GM12872 (cell line): ENCODE results near the gene NAAA.

Source experiments
- TF ChIP-seq, protein P1 (sequence below): IDR thresholded peaks from 3 replicates; pipeline ENCODE4 v1.5.1; 2011; ENCODE audit warnings: low read depth, mild to moderate bottlenecking, low read length, moderate library complexity; ENCODE audit not compliant: insufficient read depth

The NAAA gene

GRCh38 chr4:75892508-75892907 lies 48.3 kb downstream of the NAAA start:
- TF ChIP-seq, protein P1, sequence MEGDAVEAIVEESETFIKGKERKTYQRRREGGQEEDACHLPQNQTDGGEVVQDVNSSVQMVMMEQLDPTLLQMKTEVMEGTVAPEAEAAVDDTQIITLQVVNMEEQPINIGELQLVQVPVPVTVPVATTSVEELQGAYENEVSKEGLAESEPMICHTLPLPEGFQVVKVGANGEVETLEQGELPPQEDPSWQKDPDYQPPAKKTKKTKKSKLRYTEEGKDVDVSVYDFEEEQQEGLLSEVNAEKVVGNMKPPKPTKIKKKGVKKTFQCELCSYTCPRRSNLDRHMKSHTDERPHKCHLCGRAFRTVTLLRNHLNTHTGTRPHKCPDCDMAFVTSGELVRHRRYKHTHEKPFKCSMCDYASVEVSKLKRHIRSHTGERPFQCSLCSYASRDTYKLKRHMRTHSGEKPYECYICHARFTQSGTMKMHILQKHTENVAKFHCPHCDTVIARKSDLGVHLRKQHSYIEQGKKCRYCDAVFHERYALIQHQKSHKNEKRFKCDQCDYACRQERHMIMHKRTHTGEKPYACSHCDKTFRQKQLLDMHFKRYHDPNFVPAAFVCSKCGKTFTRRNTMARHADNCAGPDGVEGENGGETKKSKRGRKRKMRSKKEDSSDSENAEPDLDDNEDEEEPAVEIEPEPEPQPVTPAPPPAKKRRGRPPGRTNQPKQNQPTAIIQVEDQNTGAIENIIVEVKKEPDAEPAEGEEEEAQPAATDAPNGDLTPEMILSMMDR, result peak; percentile 44; the same call in 2 of the 3 replicates

DNA sequence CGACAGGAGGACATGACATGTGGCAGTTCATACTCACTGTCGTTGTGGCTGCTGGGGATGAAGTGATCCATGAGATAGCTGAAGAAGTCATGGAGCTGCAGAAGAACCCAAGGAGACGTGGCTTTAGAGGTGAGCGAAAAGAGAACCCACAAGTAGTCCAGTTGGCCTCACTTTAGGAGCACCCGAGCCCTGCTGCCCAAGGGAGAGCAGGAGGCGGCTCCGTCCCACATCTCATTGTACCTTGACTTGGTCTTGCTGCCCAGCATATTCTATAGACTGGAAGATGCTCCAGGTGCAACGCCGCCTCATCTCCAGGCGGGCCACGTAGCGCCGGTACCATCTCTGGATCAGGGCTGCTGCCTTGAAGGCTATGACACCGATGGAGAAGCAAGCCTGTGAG lies 49.2 kb downstream of the NAAA start:
- TF ChIP-seq, protein P1, result no peak

GRCh38 chr4:75889537-75890199 lies 51.1 kb downstream of the NAAA start:
- TF ChIP-seq, protein P1, result no peak

DNA sequence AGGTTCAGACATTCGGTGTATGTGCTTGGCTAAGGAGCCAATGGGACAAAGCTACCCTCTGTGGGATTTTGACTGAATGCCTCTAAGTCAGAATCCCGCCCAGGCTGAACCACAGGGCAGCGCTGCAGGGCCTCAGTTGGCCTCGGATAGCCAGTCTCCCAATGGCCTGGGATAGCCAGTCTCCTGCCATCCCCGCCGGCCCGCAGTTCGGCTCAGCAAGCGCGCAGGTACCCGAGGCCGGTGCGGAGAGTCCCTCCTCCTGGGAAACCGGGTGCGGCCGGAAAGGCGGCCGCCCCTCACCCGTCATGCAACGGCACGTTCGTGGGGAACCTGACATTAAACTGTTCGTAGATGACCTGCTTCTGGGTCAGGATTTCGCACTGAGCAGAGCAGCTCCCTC lies 54.7 kb downstream of the NAAA start:
- TF ChIP-seq, protein P1, result no peak

GRCh38 chr4:75881476-75881875 lies 59.3 kb downstream of the NAAA start:
- TF ChIP-seq, protein P1, result no peak

DNA sequence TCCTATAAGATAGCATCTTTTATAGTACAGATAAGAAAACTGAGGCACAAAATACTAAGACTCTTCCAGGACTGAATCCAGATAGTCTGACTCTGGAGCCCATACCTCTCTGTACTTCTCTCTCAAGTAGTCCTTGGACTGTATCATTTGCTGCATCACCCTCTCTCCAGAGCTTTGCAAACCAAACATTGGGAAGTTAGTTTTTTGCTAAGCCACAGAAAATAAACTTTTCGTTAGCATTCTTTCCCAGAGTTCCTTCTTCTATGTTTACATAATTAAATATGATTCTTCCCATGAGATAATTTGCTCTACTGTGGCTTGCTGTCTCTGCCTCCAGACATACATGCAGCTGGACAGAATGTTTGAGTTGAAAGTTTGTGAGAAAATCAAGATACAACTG lies 60.5 kb downstream of the NAAA start:
- TF ChIP-seq, protein P1, result no peak

- TF ChIP-seq, protein P1, result no peak
These were observed 62.5 kb downstream of the NAAA start for GRCh38 chr4:75878246-75878756.
